Ishikawa (cell line): Measurements from ENCODE around the gene HIGD1A.

Experiments used
- CEBPB ChIP-seq: IDR thresholded peaks from 2 replicates; pipeline ENCODE4 v1.6.1; 2012
- CREB1 ChIP-seq: IDR thresholded peaks from 2 replicates; pipeline ENCODE4 v1.6.1; 2012; ENCODE audit warnings: low read depth
- EGR1 ChIP-seq: IDR thresholded peaks from 2 replicates; pipeline ENCODE4 v1.6.1; 2012
- FOXM1 ChIP-seq: IDR thresholded peaks from 2 replicates; pipeline ENCODE4 v1.6.1; 2012; ENCODE audit warnings: low read depth, borderline replicate concordance
- RAD21 ChIP-seq: IDR thresholded peaks from 2 replicates; pipeline ENCODE4 v1.6.1; 2012; ENCODE audit warnings: low read depth
- TEAD4 ChIP-seq: IDR thresholded peaks from 2 replicates; pipeline ENCODE4 v1.6.1; 2012
- USF1 ChIP-seq: IDR thresholded peaks from 2 replicates; pipeline ENCODE4 v1.6.1; 2012
- YY1 ChIP-seq: IDR thresholded peaks from 2 replicates; pipeline ENCODE4 v1.6.1; 2012; ENCODE audit warnings: low read depth

- TF ChIP-seq FOXM1 (no peak), EGR1 (no peak), RAD21 (no peak), TEAD4 (no peak), CEBPB (no peak), YY1 (peak; percentile 61; the same call in 1 of the 2 replicates), USF1 (no peak), CREB1 (no peak)
These were observed 1.3 kb downstream of the HIGD1A start for GRCh38 chr3:42802876-42803413.
